ENCODE measurements around the gene ITPR2.
"Not testable (repeated sequence)": the region's sequence is repeated elsewhere in the genome, so short reads cannot be mapped to it uniquely, and the experiment has no call there.

ITPR2 gene

GRCh38 chr12:26832822-26833742, at the start of gene ITPR2:
ITPR2 (minus strand) TSS chr12:26833194; CDS start chr12:26832781, 413 bp downstream.
- DNase-seq = peak; percentile 94

- no peak for DNase-seq
Observed at GRCh38 chr12:26880625-26881024, 47.6 kb upstream of the ITPR2 start.

GRCh38 chr12:26878661-26879119, 45.7 kb upstream of the ITPR2 start:
- peak; percentile 81 for DNase-seq

- DNase-seq = peak; percentile 34
Observed at GRCh38 chr12:26874501-26875296, 41.7 kb upstream of the ITPR2 start.

- DNase-seq = no peak
Observed at GRCh38 chr12:26872625-26873024, 39.6 kb upstream of the ITPR2 start.

GRCh38 chr12:26871985-26872384, 39.0 kb upstream of the ITPR2 start:
- no peak for DNase-seq

GRCh38 chr12:26870491-26871419, 37.8 kb upstream of the ITPR2 start:
- no peak for DNase-seq

GRCh38 chr12:26869908-26870459, 37.0 kb upstream of the ITPR2 start:
- no peak for DNase-seq

- DNase-seq = no peak
Observed at GRCh38 chr12:26869104-26869494, 36.1 kb upstream of the ITPR2 start.

GRCh38 chr12:26868447-26869103, 35.6 kb upstream of the ITPR2 start:
- DNase-seq = no peak

GRCh38 chr12:26867080-26867479, 34.1 kb upstream of the ITPR2 start:
- no peak for DNase-seq

GRCh38 chr12:26863515-26863914, 30.5 kb upstream of the ITPR2 start:
- DNase-seq = no peak

GRCh38 chr12:26862787-26863186, 29.8 kb upstream of the ITPR2 start:
- DNase-seq = not testable (repeated sequence)

- no peak for DNase-seq
Observed at GRCh38 chr12:26861690-26862089, 28.7 kb upstream of the ITPR2 start.

- DNase-seq = no peak
Observed at GRCh38 chr12:26857465-26858176, 24.6 kb upstream of the ITPR2 start.

GRCh38 chr12:26855337-26855736, 22.3 kb upstream of the ITPR2 start:
- DNase-seq = no peak

- no peak for DNase-seq
Observed at GRCh38 chr12:26854031-26854390, 21.0 kb upstream of the ITPR2 start.

- peak; percentile 78 for DNase-seq
Observed at GRCh38 chr12:26853303-26854030, 20.5 kb upstream of the ITPR2 start.

- no peak for DNase-seq
Observed at GRCh38 chr12:26851031-26851809, 18.2 kb upstream of the ITPR2 start.
